ENCODE measurements around the gene ZNF418. TPM values are rescaled to one million over a fixed set of nuclear protein-coding genes. Genes with fewer than 3 reads are reported as not detected.
"Not testable (repeated sequence)": the region's sequence is repeated elsewhere in the genome, so short reads cannot be mapped to it uniquely, and the experiment has no call there.

The ZNF418 gene
- total RNA-seq, 1 experiment from 2014 or later, result 0.04 TPM

- Histone ChIP-seq H3K9me2 (replicated peaks; ENCODE audit: low read length) (no peaks in the 10 kb centered on the region), H3K79me2 (ENCODE audit: low read length) (no peaks in the 10 kb centered on the region), H3K9me3 (ENCODE audit: low read length) (peaks cover 52% of the 10 kb centered on the region), H3K27me3 (ENCODE audit: low read length) (no peaks in the 10 kb centered on the region), H3K36me3 (ENCODE audit: low read depth, low read length) (no peaks in the 10 kb centered on the region), H3K4me2 (ENCODE audit: low read length) (no peak overlapping the region), H4K20me1 (ENCODE audit: low read length) (no peaks in the 10 kb centered on the region), H2AFZ (ENCODE audit: low read length) (no peak overlapping the region), H3K4me1 (ENCODE audit: insufficient read depth, low read length) (no peaks in the 10 kb centered on the region), H3K27ac (ENCODE audit: low read length) (no peak overlapping the region), H3K4me3 (ENCODE audit: low read length) (no peak overlapping the region), H3F3A (ENCODE audit: low read length, unreplicated experiment) (no peaks in the 10 kb centered on the region), H3K9ac (ENCODE audit: low read length) (no peak overlapping the region)
- no TSS peak for BruUV-seq (replicated peaks)
- ATAC-seq, result no peak
- TF ChIP-seq CTCF (conservative IDR thresholded peaks at IDR 0.05; ENCODE audit: low read depth, low read length) (no peak), EZH2 (IDR thresholded peaks at IDR 0.05; ENCODE audit: low read length, unreplicated experiment) (no peak), EZH2phosphoT487 (IDR thresholded peaks at IDR 0.05; ENCODE audit: borderline replicate concordance, low read length) (no peak)
- intact Hi-C loops (cut with micrococcal nuclease), result no loop called here
- no peak for DNase-seq
- ChIA-PET POLR2A (ENCODE audit: unreplicated experiment) (no interaction called here), CTCF (no interaction called here)
These were observed 7.6 kb downstream of the ZNF418 start for GRCh38 chr19:57927587-57927986.

- H4K20me1 ChIP-seq (ENCODE audit: low read length); intact Hi-C loops (cut with micrococcal nuclease); H3K27ac ChIP-seq (ENCODE audit: low read length); H3K27me3 ChIP-seq (ENCODE audit: low read length); H3K9me2 ChIP-seq (replicated peaks; ENCODE audit: low read length); H3K4me1 ChIP-seq (ENCODE audit: insufficient read depth, low read length); POLR2A ChIA-PET (ENCODE audit: unreplicated experiment); H3F3A ChIP-seq (ENCODE audit: low read length, unreplicated experiment); H3K9me3 ChIP-seq (ENCODE audit: low read length): not testable (repeated sequence)
- peak; percentile 100 for ATAC-seq
- CTCF ChIA-PET, result interaction anchor here (1.0 kb wide), 1 partner anchor 312 kb away, joined by 3 read pairs; no protein-coding TSS in a partner anchor
- H3K36me3 ChIP-seq (ENCODE audit: low read depth, low read length), result peaks cover 31% of the 10 kb centered on the region
- H3K79me2 ChIP-seq (ENCODE audit: low read length), result peaks cover 17% of the 10 kb centered on the region
- H3K9ac ChIP-seq (ENCODE audit: low read length), result peak within 1 kb of the TSS; percentile 83
- H3K4me3 ChIP-seq (ENCODE audit: low read length), result peak within 1 kb of the TSS; percentile 98
- H2AFZ ChIP-seq (ENCODE audit: low read length), result peak within 1 kb of the TSS; percentile 94
- peak; percentile 97 for DNase-seq
- BruUV-seq (replicated peaks), result TSS peak; percentile 71
- H3K4me2 ChIP-seq (ENCODE audit: low read length), result peak within 1 kb of the TSS; percentile 97
- TF ChIP-seq CTCF (conservative IDR thresholded peaks at IDR 0.05; ENCODE audit: low read depth, low read length), result peak; percentile 43
These were observed 18.8 kb downstream of the ZNF418 start, which contains the start of gene ZNF417 for GRCh38 chr19:57916168-57916995. Gene ZNF417, minus strand, starts transcription at chr19:57916592. Its CDS starts 181 bp downstream, at chr19:57916411.

GRCh38 chr19:57914531-57914930 is 20.7 kb downstream of the ZNF418 start:
- H3K4me2 ChIP-seq (ENCODE audit: low read length), result no peak overlapping the region
- H3K27ac ChIP-seq (ENCODE audit: low read length), result no peak overlapping the region
- no TSS peak for BruUV-seq (replicated peaks)
- peaks cover 45% of the 10 kb centered on the region for H3K36me3 ChIP-seq (ENCODE audit: low read depth, low read length)
- ATAC-seq (no peak), DNase-seq (no peak)
- ChIA-PET POLR2A (ENCODE audit: unreplicated experiment) (no interaction called here), CTCF (no interaction called here)
- no peaks in the 10 kb centered on the region for H3K9me2 ChIP-seq (replicated peaks; ENCODE audit: low read length)
- H3K9ac ChIP-seq (ENCODE audit: low read length), result no peak overlapping the region
- no peaks in the 10 kb centered on the region for H3F3A ChIP-seq (ENCODE audit: low read length, unreplicated experiment)
- peaks cover 17% of the 10 kb centered on the region for H3K79me2 ChIP-seq (ENCODE audit: low read length)
- H3K9me3 ChIP-seq (ENCODE audit: low read length), result peaks cover 4% of the 10 kb centered on the region; the same call in 1 of the 2 replicates
- intact Hi-C loops (cut with micrococcal nuclease), result no loop called here
- H3K4me3 ChIP-seq (ENCODE audit: low read length), result no peak overlapping the region
- no peaks in the 10 kb centered on the region for H3K27me3 ChIP-seq (ENCODE audit: low read length)
- no peak for TF ChIP-seq CTCF (conservative IDR thresholded peaks at IDR 0.05; ENCODE audit: low read depth, low read length)
- TF ChIP-seq EZH2phosphoT487 (IDR thresholded peaks at IDR 0.05; ENCODE audit: borderline replicate concordance, low read length), result no peak
- no peak for TF ChIP-seq EZH2 (IDR thresholded peaks at IDR 0.05; ENCODE audit: low read length, unreplicated experiment)
- H2AFZ ChIP-seq (ENCODE audit: low read length), result no peak overlapping the region
- H4K20me1 ChIP-seq (ENCODE audit: low read length), result no peaks in the 10 kb centered on the region
- peaks cover 7% of the 10 kb centered on the region; the same call in 1 of the 2 replicates for H3K4me1 ChIP-seq (ENCODE audit: insufficient read depth, low read length)
